Spleen (tissue), 7 donors: ENCODE data around the gene ARHGAP29.

Experiments
- CTCF ChIP-seq, 11 experiments: fragments of 200-600 bp in 7 of 11; fragments of 450-650 bp in 4 of 11; sonication (generic) in 4 of 11; IDR thresholded peaks in 8 of 11; conservative IDR thresholded peaks in 3 of 11; 1 replicate in 7 of 11; 2 replicates in 4 of 11; pipeline versions ENCODE4 v1.4.0 to v1.8.0; 2016 to 2021; ENCODE audit warnings: antibody characterized with exemption in 11 of 11, inconsistent platforms in 4 of 11, mild to moderate bottlenecking in 1 of 11
- POLR2A ChIP-seq, 3 donors: fragments of 450-650 bp; IDR thresholded peaks; one replicate each; pipeline ENCODE4 v1.5.1; 2017; ENCODE audit warnings: antibody characterized with exemption in 3 of 3, mild to moderate bottlenecking in 1 of 3
- POLR2AphosphoS5 ChIP-seq, 3 donors: sonication (generic); formaldehyde crosslinking; IDR thresholded peaks; one replicate each; pipeline ENCODE4 v1.5.1; 2017; ENCODE audit warnings: antibody characterized with exemption in 3 of 3
- donor health status: DM: no; HTN: no; CAD: no; lungs with moderate emphysema.
- donor health status: DM: no; HTN: no; CAD: no.
- donor health status: DM: no; HTN: no; CAD: no.

GRCh38 chr1:94194079-94194865, 43.1 kb downstream of the ARHGAP29 start:
- no peak for TF ChIP-seq POLR2AphosphoS5 (IDR thresholded peaks at IDR 0.05)
- TF ChIP-seq CTCF (IDR thresholded peaks at IDR 0.05 in 8 of 11, conservative IDR thresholded peaks at IDR 0.05 in 3 of 11), result no peak
- no peak for TF ChIP-seq POLR2A (IDR thresholded peaks at IDR 0.05)
